ENCODE measurements around the gene GNA15.

Gene GNA15

DNA sequence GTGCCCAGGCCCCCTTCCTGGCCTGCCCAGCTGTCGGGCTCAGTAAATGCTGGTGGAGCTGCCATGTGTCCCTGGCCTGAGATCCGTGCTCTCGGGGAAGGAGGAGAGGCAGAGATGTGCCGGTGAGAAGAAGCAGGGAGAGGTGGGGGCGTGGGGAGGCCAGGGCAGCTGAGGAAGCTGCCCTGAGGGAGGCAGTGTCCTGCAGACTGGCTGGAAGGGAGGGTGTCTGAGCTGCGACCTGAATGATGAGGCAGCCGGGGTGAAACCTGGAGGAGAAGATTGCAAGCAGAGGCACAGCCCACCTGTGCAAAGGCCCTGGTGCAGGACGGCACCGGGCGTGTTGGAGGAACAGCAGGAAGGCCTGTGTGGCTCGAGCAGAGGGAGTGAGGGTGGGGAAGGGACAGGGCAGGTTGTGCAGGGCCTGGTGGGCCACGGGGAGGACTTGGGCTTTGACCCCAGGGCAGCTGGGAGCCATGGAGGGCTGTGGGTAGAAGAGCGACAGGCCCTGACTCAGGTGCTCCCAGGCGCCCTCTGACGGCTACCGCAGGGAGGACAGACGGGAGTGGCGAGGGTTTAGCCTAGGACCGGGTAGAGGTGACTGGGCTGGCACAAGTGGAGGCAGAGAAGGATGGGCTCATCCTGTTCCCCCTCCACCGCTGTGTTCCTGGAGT lies 74.6 kb downstream of the GNA15 start:
- H3K27ac ChIP-seq (ENCODE audit: low read depth, low read length), result no peak overlapping the region
- H3K4me2 ChIP-seq (ENCODE audit: low read depth, low read length, poor library complexity, severe bottlenecking), result no peak overlapping the region
- no peaks in the 10 kb centered on the region for H4K20me1 ChIP-seq (ENCODE audit: low read depth, low read length)
- no peaks in the 10 kb centered on the region for H3K79me2 ChIP-seq (ENCODE audit: insufficient read depth, low read length)
- no peaks in the 10 kb centered on the region for H3K27me3 ChIP-seq (ENCODE audit: low read length)
- no peak overlapping the region for H3K9ac ChIP-seq (ENCODE audit: low read length)
- H3K4me3 ChIP-seq (ENCODE audit: insufficient read depth, low read length, poor library complexity, severe bottlenecking), result no peak overlapping the region
- H3K36me3 ChIP-seq (ENCODE audit: low read length), result no peaks in the 10 kb centered on the region
- H3K9me3 ChIP-seq (ENCODE audit: insufficient read depth, low read length), result no peaks in the 10 kb centered on the region
- H3K9me2 ChIP-seq (replicated peaks; ENCODE audit: insufficient read depth, low read length), result no peaks in the 10 kb centered on the region
- H2AFZ ChIP-seq (ENCODE audit: low read depth, low read length, severe bottlenecking), result no peak overlapping the region
- TF ChIP-seq EZH2phosphoT487 (conservative IDR thresholded peaks at IDR 0.05; ENCODE audit: low read length), result no peak
- TF ChIP-seq CTCF (IDR thresholded peaks at IDR 0.05; ENCODE audit: insufficient read depth, low read length, poor library complexity, severe bottlenecking), result no peak
- no peaks in the 10 kb centered on the region for H3F3A ChIP-seq (ENCODE audit: insufficient read depth)

GRCh38 chr19:3211191-3211590 lies 75.4 kb downstream of the GNA15 start:
- Histone ChIP-seq H3K9ac (ENCODE audit: low read length) (no peak overlapping the region), H3F3A (ENCODE audit: insufficient read depth) (no peaks in the 10 kb centered on the region), H2AFZ (ENCODE audit: low read depth, low read length, severe bottlenecking) (no peak overlapping the region), H3K79me2 (ENCODE audit: insufficient read depth, low read length) (no peaks in the 10 kb centered on the region), H3K36me3 (ENCODE audit: low read length) (no peaks in the 10 kb centered on the region), H4K20me1 (ENCODE audit: low read depth, low read length) (no peaks in the 10 kb centered on the region), H3K27me3 (ENCODE audit: low read length) (no peaks in the 10 kb centered on the region), H3K9me2 (replicated peaks; ENCODE audit: insufficient read depth, low read length) (no peaks in the 10 kb centered on the region), H3K4me2 (ENCODE audit: low read depth, low read length, poor library complexity, severe bottlenecking) (no peak overlapping the region), H3K4me3 (ENCODE audit: insufficient read depth, low read length, poor library complexity, severe bottlenecking) (no peak overlapping the region), H3K27ac (ENCODE audit: low read depth, low read length) (no peak overlapping the region), H3K9me3 (ENCODE audit: insufficient read depth, low read length) (no peaks in the 10 kb centered on the region)
- TF ChIP-seq CTCF (IDR thresholded peaks at IDR 0.05; ENCODE audit: insufficient read depth, low read length, poor library complexity, severe bottlenecking) (no peak), EZH2phosphoT487 (conservative IDR thresholded peaks at IDR 0.05; ENCODE audit: low read length) (no peak)

DNA sequence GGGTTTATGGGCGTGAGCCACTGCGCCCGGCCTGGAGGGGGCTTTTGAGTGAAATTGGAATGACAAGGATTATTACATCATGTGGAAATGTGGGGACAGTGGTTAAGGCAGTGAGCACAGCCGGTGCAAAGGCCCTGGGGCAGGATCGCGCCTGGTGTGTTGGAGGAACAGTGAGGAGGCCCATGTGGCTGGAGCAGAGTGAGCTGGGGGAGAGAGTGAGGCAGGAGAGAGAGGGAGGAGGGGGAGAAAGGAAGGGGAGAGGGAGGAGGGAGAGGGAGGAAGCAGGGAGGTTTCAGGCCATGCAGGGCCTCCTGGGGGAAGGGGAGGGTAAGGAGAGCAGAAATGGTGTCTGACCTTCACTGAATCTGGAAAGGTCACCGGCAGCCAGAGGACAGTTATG lies 77.3 kb downstream of the GNA15 start:
- Histone ChIP-seq H4K20me1 (ENCODE audit: low read depth, low read length) (no peaks in the 10 kb centered on the region), H3K4me3 (ENCODE audit: insufficient read depth, low read length, poor library complexity, severe bottlenecking) (no peak overlapping the region), H3K9me3 (ENCODE audit: insufficient read depth, low read length) (no peaks in the 10 kb centered on the region), H2AFZ (ENCODE audit: low read depth, low read length, severe bottlenecking) (no peak overlapping the region), H3K27ac (ENCODE audit: low read depth, low read length) (no peak overlapping the region), H3K36me3 (ENCODE audit: low read length) (no peaks in the 10 kb centered on the region), H3K79me2 (ENCODE audit: insufficient read depth, low read length) (no peaks in the 10 kb centered on the region), H3K27me3 (ENCODE audit: low read length) (no peaks in the 10 kb centered on the region), H3K9me2 (replicated peaks; ENCODE audit: insufficient read depth, low read length) (no peaks in the 10 kb centered on the region), H3F3A (ENCODE audit: insufficient read depth) (no peaks in the 10 kb centered on the region), H3K4me2 (ENCODE audit: low read depth, low read length, poor library complexity, severe bottlenecking) (no peak overlapping the region), H3K9ac (ENCODE audit: low read length) (no peak overlapping the region)
- no peak for TF ChIP-seq EZH2phosphoT487 (conservative IDR thresholded peaks at IDR 0.05; ENCODE audit: low read length)
- no peak for TF ChIP-seq CTCF (IDR thresholded peaks at IDR 0.05; ENCODE audit: insufficient read depth, low read length, poor library complexity, severe bottlenecking)
